ENCODE measurements around the gene CELSR2. TPM values are rescaled to one million over a fixed set of nuclear protein-coding genes. Genes with fewer than 3 reads are reported as not detected.

The CELSR2 gene
- polyA plus RNA-seq, 2 donors: 17.4 to 19.4 TPM

DNA sequence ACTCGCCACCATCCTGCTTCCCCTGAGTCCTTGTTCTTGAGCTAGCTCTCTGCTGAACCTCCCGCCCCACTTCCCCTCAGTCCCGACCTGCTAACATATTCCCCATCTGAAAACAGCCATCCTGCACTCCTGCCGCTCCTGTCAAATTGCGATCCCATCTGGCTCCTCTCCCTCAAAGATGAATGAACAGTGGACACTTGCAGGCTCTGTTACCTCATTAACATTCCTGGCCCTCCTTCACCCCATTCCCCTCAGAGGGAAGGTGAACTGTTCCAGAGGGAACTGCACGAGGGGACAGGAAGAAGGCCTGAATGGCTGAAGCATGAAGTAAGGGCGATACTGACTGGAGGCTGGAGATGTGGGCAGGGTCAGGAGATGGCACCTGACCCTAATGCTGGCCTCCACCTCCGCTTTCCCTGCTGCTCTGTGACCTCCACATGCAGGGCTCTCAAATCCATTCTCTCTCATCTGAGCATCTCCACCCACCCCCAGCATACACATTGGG, 7.4 kb upstream of the CELSR2 start:
- peaks cover 5 to 18% of the 10 kb centered on the region in 2 donors for H3K36me3 ChIP-seq (ENCODE audit: control insufficient read depth in 2 of 2, insufficient read depth in 2 of 2, low read length in 1 of 2)
- peaks cover 2 to 21% of the 10 kb centered on the region in 2 donors for H3K4me1 ChIP-seq (ENCODE audit: control insufficient read depth in 2 of 2, insufficient read depth in 2 of 2, low read length in 1 of 2)
- no peaks in the 10 kb centered on the region for H3K9me3 ChIP-seq (ENCODE audit: control insufficient read depth in 2 of 2, insufficient read depth in 1 of 2, low read depth in 1 of 2, low read length in 1 of 2)
- no peak overlapping the region for H3K4me3 ChIP-seq (ENCODE audit: low read depth in 1 of 2, low read length in 2 of 2)
- WGBS, 2 donors: 35 to 56% methylated on average over 8 of the region's 8 CpGs
- no peak overlapping the region for H3K27ac ChIP-seq (ENCODE audit: low read depth in 2 of 2, low read length in 1 of 2)
- H3K27me3 ChIP-seq (ENCODE audit: control insufficient read depth in 1 of 2, insufficient read depth in 2 of 2, low read length in 2 of 2): no peaks in the 10 kb centered on the region

DNA sequence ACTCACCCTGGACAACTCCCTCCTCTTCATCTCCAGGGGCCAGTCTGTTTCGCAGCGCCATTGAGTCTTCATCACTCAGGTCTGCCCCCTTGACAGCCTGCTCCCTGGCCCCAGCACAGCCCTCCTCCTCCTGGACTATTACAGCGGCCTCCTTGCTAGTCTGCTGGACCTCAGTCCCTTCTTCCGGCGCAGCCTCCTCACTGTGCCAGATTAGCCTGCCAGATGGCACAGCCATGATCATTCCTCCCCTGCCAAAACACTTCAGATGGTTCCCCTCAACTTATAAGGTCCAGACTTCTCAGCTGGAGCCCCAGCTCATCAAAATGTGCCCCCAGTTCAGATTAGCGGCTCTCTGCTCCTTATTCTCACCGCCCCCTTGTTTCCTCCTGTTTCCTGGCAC, 7.0 kb upstream of the CELSR2 start:
- Histone ChIP-seq H3K4me3 (ENCODE audit: low read depth in 1 of 2, low read length in 2 of 2) (no peak overlapping the region), H3K27me3 (ENCODE audit: control insufficient read depth in 1 of 2, insufficient read depth in 2 of 2, low read length in 2 of 2) (no peaks in the 10 kb centered on the region), H3K27ac (ENCODE audit: low read depth in 2 of 2, low read length in 1 of 2) (no peak overlapping the region), H3K36me3 (ENCODE audit: control insufficient read depth in 2 of 2, insufficient read depth in 2 of 2, low read length in 1 of 2) (peaks cover 5 to 13% of the 10 kb centered on the region in 2 donors), H3K9me3 (ENCODE audit: control insufficient read depth in 2 of 2, insufficient read depth in 1 of 2, low read depth in 1 of 2, low read length in 1 of 2) (no peaks in the 10 kb centered on the region), H3K4me1 (ENCODE audit: control insufficient read depth in 2 of 2, insufficient read depth in 2 of 2, low read length in 1 of 2) (peaks cover 2 to 21% of the 10 kb centered on the region in 2 donors)
- 49 to 55% methylated on average over 7 of the region's 7 CpGs for WGBS, 2 donors

DNA sequence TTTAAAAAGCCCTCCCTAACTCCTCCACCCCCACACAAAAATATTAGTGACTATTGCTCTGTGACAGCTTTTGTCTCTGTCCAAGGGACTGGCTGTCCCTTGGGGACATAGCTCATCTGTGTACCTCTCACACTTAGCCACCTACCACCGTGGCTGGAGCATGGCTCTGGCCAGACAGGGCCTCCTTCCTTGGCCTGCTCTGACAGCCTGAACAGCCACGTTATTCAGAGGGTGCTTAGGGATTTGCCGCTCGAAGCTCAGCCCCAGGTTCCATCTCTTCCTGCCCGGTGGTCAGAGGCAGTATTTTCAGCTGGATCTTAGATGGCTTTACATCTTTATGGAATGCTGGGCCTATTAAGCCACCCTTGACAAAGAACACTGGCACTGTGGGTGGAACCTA, 6.1 kb upstream of the CELSR2 start:
- no peak overlapping the region for H3K4me3 ChIP-seq (ENCODE audit: low read depth in 1 of 2, low read length in 2 of 2)
- peaks cover 2 to 21% of the 10 kb centered on the region in 2 donors for H3K4me1 ChIP-seq (ENCODE audit: control insufficient read depth in 2 of 2, insufficient read depth in 2 of 2, low read length in 1 of 2)
- no peaks in the 10 kb centered on the region for H3K27me3 ChIP-seq (ENCODE audit: control insufficient read depth in 1 of 2, insufficient read depth in 2 of 2, low read length in 2 of 2)
- H3K27ac ChIP-seq (ENCODE audit: low read depth in 2 of 2, low read length in 1 of 2): no peak overlapping the region
- peaks cover 5 to 6% of the 10 kb centered on the region in 2 donors for H3K36me3 ChIP-seq (ENCODE audit: control insufficient read depth in 2 of 2, insufficient read depth in 2 of 2, low read length in 1 of 2)
- no peaks in the 10 kb centered on the region for H3K9me3 ChIP-seq (ENCODE audit: control insufficient read depth in 2 of 2, insufficient read depth in 1 of 2, low read depth in 1 of 2, low read length in 1 of 2)
- WGBS, 2 donors: 72% methylated on average over 5 of the region's 5 CpGs

DNA sequence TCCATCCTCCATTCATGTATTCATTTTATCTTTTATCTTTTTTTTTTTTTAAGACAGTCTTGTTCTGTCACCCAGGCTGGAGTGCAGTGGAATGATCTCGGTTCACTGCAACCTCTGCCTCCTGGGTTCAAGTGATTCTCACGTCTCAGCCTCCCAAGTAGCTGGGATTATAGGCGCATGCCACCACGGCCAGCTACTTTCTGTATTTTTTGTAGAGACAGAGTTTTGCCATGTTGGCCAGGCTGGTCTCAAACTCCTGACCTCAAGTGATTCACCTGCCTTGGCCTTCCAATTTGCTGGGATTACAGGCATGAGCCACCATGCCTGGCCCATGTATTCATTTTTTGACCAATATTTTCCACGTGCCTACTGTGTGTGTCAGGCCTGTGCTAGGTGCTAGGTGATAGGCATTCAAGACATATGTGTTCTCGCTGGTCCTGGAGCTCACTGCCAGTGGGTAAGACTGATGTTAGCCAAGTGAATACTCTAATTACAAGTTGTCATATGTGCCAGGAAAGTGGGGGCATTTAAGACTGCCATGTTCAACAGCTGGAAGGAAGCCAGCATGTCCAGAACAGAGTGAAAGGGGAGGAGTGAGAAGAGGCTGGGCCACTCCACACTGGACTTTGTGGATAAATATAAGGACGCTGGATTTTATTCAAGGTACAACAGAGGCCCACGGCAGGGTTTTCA, 5.3 kb upstream of the CELSR2 start:
- Histone ChIP-seq H3K4me1 (ENCODE audit: control insufficient read depth in 2 of 2, insufficient read depth in 2 of 2, low read length in 1 of 2) (peaks cover 2 to 23% of the 10 kb centered on the region in 2 donors), H3K27ac (ENCODE audit: low read depth in 2 of 2, low read length in 1 of 2) (no peak overlapping the region), H3K4me3 (ENCODE audit: low read depth in 1 of 2, low read length in 2 of 2) (no peak overlapping the region), H3K9me3 (ENCODE audit: control insufficient read depth in 2 of 2, insufficient read depth in 1 of 2, low read depth in 1 of 2, low read length in 1 of 2) (no peaks in the 10 kb centered on the region), H3K27me3 (ENCODE audit: control insufficient read depth in 1 of 2, insufficient read depth in 2 of 2, low read length in 2 of 2) (no peaks in the 10 kb centered on the region), H3K36me3 (ENCODE audit: control insufficient read depth in 2 of 2, insufficient read depth in 2 of 2, low read length in 1 of 2) (peaks cover 0 to 2% of the 10 kb centered on the region in 2 donors)
- WGBS, 2 donors: 83 to 84% methylated on average over 8 of the region's 8 CpGs

DNA sequence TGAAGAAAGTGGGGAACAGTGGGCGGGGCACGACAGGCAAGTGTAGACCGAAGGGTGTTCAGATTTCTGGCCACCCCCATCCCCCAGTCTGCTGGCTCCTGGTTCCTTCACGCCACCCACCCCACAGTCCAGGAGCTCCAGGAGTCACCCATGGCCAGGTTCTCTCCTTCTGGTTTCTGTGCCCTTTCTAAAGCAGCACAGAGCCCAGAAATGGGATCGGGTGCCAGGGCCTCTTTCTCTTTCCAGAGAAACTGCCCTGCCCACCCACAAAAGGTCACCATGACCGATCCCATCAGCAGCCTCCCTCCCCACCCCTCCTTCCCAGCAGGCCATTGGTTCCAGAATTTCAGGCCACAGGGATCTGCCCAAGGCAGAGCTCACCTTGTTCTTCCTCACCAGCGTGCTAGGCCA, 3.2 kb upstream of the CELSR2 start:
- Histone ChIP-seq H3K4me3 (ENCODE audit: low read depth in 1 of 2, low read length in 2 of 2) (no peak overlapping the region), H3K27me3 (ENCODE audit: control insufficient read depth in 1 of 2, insufficient read depth in 2 of 2, low read length in 2 of 2) (no peaks in the 10 kb centered on the region), H3K4me1 (ENCODE audit: control insufficient read depth in 2 of 2, insufficient read depth in 2 of 2, low read length in 1 of 2) (peaks cover 0 to 19% of the 10 kb centered on the region in 2 donors), H3K36me3 (ENCODE audit: control insufficient read depth in 2 of 2, insufficient read depth in 2 of 2, low read length in 1 of 2) (no peaks in the 10 kb centered on the region), H3K27ac (ENCODE audit: low read depth in 2 of 2, low read length in 1 of 2) (no peak overlapping the region), H3K9me3 (ENCODE audit: control insufficient read depth in 2 of 2, insufficient read depth in 1 of 2, low read depth in 1 of 2, low read length in 1 of 2) (no peaks in the 10 kb centered on the region)
- WGBS, 2 donors: 82 to 83% methylated on average over 7 of the region's 7 CpGs

DNA sequence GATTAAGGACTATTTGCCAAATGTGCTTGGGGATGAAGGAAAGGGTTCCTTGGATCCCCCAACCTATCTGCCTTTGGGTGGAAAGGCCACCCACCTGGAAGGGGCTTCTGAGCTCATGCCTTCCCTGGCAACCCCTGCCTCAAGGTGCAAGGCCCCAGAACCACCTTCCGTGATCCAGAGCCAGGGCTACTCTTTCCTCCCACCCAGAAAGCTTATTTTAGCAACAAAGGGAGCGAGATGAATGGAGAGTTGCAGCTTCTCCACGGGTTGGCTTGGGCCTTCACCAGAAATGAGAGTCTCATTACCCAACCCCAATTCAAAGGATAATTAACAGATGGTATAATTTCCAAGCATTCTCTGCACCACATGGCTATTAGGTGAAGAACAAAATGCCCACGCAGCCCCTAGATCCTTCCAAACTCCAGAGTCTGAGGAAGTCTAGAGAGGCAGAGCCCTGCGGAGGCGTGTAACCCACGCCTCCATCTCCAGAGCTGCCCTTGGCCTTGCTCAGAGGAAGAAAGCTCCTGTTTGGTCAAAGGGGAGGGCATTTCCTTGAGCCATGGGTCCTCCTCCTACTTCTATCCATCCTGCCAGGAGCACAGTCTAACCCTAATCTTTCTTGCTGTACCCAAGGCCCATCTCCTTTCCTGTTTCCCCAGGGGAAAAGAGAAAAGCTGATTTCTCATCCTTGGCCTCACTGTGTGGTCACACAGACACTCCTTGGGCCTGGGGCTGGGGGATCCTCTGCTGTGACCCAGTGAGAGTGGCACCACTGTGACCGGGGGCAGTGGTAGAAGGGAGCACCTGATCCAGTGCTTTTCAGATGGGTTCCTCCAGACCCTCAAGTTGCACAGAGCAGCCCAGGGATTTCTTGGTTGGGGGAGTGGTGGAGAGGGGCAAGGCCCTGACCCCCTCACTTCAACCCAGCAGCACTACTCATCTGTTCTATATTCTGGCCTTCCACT, 1.7 kb upstream of the CELSR2 start:
- Histone ChIP-seq H3K9me3 (ENCODE audit: control insufficient read depth in 2 of 2, insufficient read depth in 1 of 2, low read depth in 1 of 2, low read length in 1 of 2) (peaks cover 0 to 2% of the 10 kb centered on the region in 2 donors), H3K27me3 (ENCODE audit: control insufficient read depth in 1 of 2, insufficient read depth in 2 of 2, low read length in 2 of 2) (no peaks in the 10 kb centered on the region), H3K27ac (ENCODE audit: low read depth in 2 of 2, low read length in 1 of 2) (no peak overlapping the region), H3K4me3 (ENCODE audit: low read depth in 1 of 2, low read length in 2 of 2) (no peak overlapping the region), H3K36me3 (ENCODE audit: control insufficient read depth in 2 of 2, insufficient read depth in 2 of 2, low read length in 1 of 2) (peaks cover 0 to 6% of the 10 kb centered on the region in 2 donors), H3K4me1 (ENCODE audit: control insufficient read depth in 2 of 2, insufficient read depth in 2 of 2, low read length in 1 of 2) (peaks cover 0 to 19% of the 10 kb centered on the region in 2 donors)
- WGBS, 2 donors: 89 to 94% methylated on average over 8 of the region's 8 CpGs

DNA sequence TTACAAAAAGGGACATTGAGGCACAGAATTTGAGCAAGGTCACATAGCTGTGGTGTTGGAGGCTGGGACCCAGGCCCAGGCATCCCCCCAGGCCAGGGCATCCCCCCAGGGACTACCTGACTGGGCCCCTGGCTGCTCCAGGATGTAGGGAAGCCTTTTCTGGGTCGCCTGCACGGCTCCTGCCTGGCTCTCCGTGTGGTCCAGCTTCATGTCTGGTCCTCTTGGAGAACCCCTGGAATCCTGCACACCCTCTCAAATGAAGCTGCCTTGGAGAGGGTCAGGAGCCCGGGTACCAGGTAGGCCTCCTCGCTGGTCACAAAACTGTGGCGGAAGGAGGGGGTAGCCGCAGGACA, 919 bp upstream of the CELSR2 start:
- Histone ChIP-seq H3K4me3 (ENCODE audit: low read depth in 1 of 2, low read length in 2 of 2) (no peak overlapping the region), H3K9me3 (ENCODE audit: control insufficient read depth in 2 of 2, insufficient read depth in 1 of 2, low read depth in 1 of 2, low read length in 1 of 2) (peaks cover 0 to 2% of the 10 kb centered on the region in 2 donors), H3K4me1 (ENCODE audit: control insufficient read depth in 2 of 2, insufficient read depth in 2 of 2, low read length in 1 of 2) (peaks cover 0 to 22% of the 10 kb centered on the region in 2 donors), H3K36me3 (ENCODE audit: control insufficient read depth in 2 of 2, insufficient read depth in 2 of 2, low read length in 1 of 2) (peaks cover 0 to 8% of the 10 kb centered on the region in 2 donors), H3K27ac (ENCODE audit: low read depth in 2 of 2, low read length in 1 of 2) (no peak overlapping the region), H3K27me3 (ENCODE audit: control insufficient read depth in 1 of 2, insufficient read depth in 2 of 2, low read length in 2 of 2) (no peaks in the 10 kb centered on the region)
- WGBS, 2 donors: 94 to 96% methylated on average over 7 of the region's 7 CpGs

DNA sequence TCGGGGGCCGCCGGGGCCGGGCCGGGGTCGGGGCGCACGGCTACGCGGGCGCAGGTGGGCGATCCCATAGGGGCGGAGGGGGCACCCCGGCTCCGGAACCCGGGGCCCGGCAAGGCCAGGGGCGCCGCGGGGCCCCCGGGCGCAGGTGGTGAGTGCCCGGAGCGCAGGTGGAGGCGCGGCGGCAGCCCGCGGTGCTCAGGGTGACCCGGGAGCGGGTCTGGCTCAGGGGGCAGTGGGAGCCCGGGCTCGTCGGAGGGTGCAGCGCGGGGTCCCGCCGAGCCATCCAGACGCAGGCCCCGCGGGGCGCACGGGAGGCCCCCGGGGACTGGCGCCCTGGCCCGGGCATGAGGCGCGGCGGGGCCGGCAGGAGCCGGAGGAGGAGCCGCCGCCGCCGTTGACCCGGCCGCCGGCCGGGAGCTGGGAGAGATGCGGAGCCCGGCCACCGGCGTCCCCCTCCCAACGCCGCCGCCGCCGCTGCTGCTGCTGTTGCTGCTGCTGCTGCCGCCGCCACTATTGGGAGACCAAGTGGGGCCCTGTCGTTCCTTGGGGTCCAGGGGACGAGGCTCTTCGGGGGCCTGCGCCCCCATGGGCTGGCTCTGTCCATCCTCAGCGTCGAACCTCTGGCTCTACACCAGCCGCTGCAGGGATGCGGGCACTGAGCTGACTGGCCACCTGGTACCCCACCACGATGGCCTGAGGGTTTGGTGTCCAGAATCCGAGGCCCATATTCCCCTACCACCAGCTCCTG, 489 bp downstream of the CELSR2 start:
- WGBS, 2 donors: 2 to 7% methylated on average over 26 to 80 of the region's 80 CpGs
- H3K4me1 ChIP-seq (ENCODE audit: control insufficient read depth in 2 of 2, insufficient read depth in 2 of 2, low read length in 1 of 2): peaks cover 9 to 33% of the 10 kb centered on the region in 2 donors
- H3K36me3 ChIP-seq (ENCODE audit: control insufficient read depth in 2 of 2, insufficient read depth in 2 of 2, low read length in 1 of 2): peaks cover 0 to 8% of the 10 kb centered on the region in 2 donors
- peaks cover 0 to 2% of the 10 kb centered on the region in 2 donors for H3K9me3 ChIP-seq (ENCODE audit: control insufficient read depth in 2 of 2, insufficient read depth in 1 of 2, low read depth in 1 of 2, low read length in 1 of 2)
- H3K27me3 ChIP-seq (ENCODE audit: control insufficient read depth in 1 of 2, insufficient read depth in 2 of 2, low read length in 2 of 2): no peaks in the 10 kb centered on the region
- peak overlapping the region; percentile 74 to 95 for H3K4me3 ChIP-seq (ENCODE audit: low read depth in 1 of 2, low read length in 2 of 2)
- peak overlapping the region; percentile 19 to 55 for H3K27ac ChIP-seq (ENCODE audit: low read depth in 2 of 2, low read length in 1 of 2)
